ENCODE results near the gene ULK3. TPM values are rescaled to one million over a fixed set of nuclear protein-coding genes. Genes with fewer than 3 reads are reported as not detected.

ULK3 gene
- total RNA-seq, 1 donor from 2014 or later = 34.8 TPM

GRCh38 chr15:74857082-74857655 lies 14.2 kb upstream of the ULK3 start:
- Mint-ChIP-seq H3K4me3 (no peak overlapping the region), H3K36me3 (peaks cover 4% of the 10 kb centered on the region), H3K4me1 (peaks cover 3% of the 10 kb centered on the region), H3K9me3 (no peaks in the 10 kb centered on the region), H3K27me3 (ENCODE audit: low read depth) (no peaks in the 10 kb centered on the region), H3K27ac (no peak overlapping the region)
- no peak for TF ChIP-seq CTCF (IDR thresholded peaks at IDR 0.05; ENCODE audit: unreplicated experiment)
- DNase-seq (ENCODE audit: low spot score in 2 of 2, unreplicated experiment in 2 of 2) = no peak

- Mint-ChIP-seq H3K4me3 (no peak overlapping the region), H3K36me3 (peaks cover 4% of the 10 kb centered on the region), H3K27me3 (ENCODE audit: low read depth) (no peaks in the 10 kb centered on the region), H3K4me1 (peaks cover 3% of the 10 kb centered on the region), H3K27ac (no peak overlapping the region), H3K9me3 (no peaks in the 10 kb centered on the region)
- no peak for DNase-seq (ENCODE audit: low spot score in 2 of 2, unreplicated experiment in 2 of 2)
- TF ChIP-seq CTCF (IDR thresholded peaks at IDR 0.05; ENCODE audit: unreplicated experiment) = no peak
Measured at GRCh38 chr15:74856537-74856936, 13.6 kb upstream of the ULK3 start.

GRCh38 chr15:74855857-74856256 lies 12.9 kb upstream of the ULK3 start:
- no peak overlapping the region for H3K4me3 Mint-ChIP-seq
- no peaks in the 10 kb centered on the region for H3K27me3 Mint-ChIP-seq (ENCODE audit: low read depth)
- H3K36me3 Mint-ChIP-seq = peaks cover 4% of the 10 kb centered on the region
- no peaks in the 10 kb centered on the region for H3K9me3 Mint-ChIP-seq
- peaks cover 3% of the 10 kb centered on the region for H3K4me1 Mint-ChIP-seq
- DNase-seq (ENCODE audit: low spot score in 2 of 2, unreplicated experiment in 2 of 2) = no peak
- no peak overlapping the region for H3K27ac Mint-ChIP-seq
- TF ChIP-seq CTCF (IDR thresholded peaks at IDR 0.05; ENCODE audit: unreplicated experiment) = no peak

- H3K27ac Mint-ChIP-seq = no peak overlapping the region
- TF ChIP-seq CTCF (IDR thresholded peaks at IDR 0.05; ENCODE audit: unreplicated experiment) = no peak
- H3K4me3 Mint-ChIP-seq = no peak overlapping the region
- peaks cover 3% of the 10 kb centered on the region for H3K4me1 Mint-ChIP-seq
- H3K9me3 Mint-ChIP-seq = no peaks in the 10 kb centered on the region
- H3K36me3 Mint-ChIP-seq = peaks cover 8% of the 10 kb centered on the region
- no peak for DNase-seq (ENCODE audit: low spot score in 2 of 2, unreplicated experiment in 2 of 2)
- H3K27me3 Mint-ChIP-seq (ENCODE audit: low read depth) = no peaks in the 10 kb centered on the region
Measured at GRCh38 chr15:74854453-74855022, 11.6 kb upstream of the ULK3 start.

- Mint-ChIP-seq H3K36me3 (peaks cover 18% of the 10 kb centered on the region), H3K4me1 (peaks cover 1% of the 10 kb centered on the region), H3K9me3 (no peaks in the 10 kb centered on the region), H3K4me3 (no peak overlapping the region), H3K27ac (no peak overlapping the region), H3K27me3 (ENCODE audit: low read depth) (no peaks in the 10 kb centered on the region)
- DNase-seq (ENCODE audit: low spot score in 2 of 2, unreplicated experiment in 2 of 2) = no peak
- no peak for TF ChIP-seq CTCF (IDR thresholded peaks at IDR 0.05; ENCODE audit: unreplicated experiment)
Measured at GRCh38 chr15:74851960-74852359, 9.0 kb upstream of the ULK3 start.

All from mesothelial cell of epicardium (in vitro differentiated cells).